HepG2 (cell line): ENCODE measurements around the gene ASPM.

Experiments used
- ARNT ChIP-seq: fragments of 450-650 bp; IDR thresholded peaks from 2 replicates; pipeline ENCODE4 v1.6.1; 2017
- CTCF ChIP-seq: sonication (generic); formaldehyde crosslinking; IDR thresholded peaks from 2 replicates; pipeline ENCODE4 v1.5.0; 2020; ENCODE audit warnings: mild to moderate bottlenecking, missing genetic modification reagents, moderate library complexity
- HHEX ChIP-seq: IDR thresholded peaks from 2 replicates; pipeline ENCODE4 v1.6.1; 2016; ENCODE audit warnings: control low read depth
- MAX ChIP-seq: IDR thresholded peaks from 2 replicates; pipeline ENCODE4 v1.6.1; 2012; ENCODE audit warnings: inconsistent platforms
- POLR2AphosphoS5 ChIP-seq: IDR thresholded peaks from 2 replicates; pipeline ENCODE4 v1.6.1; 2012; ENCODE audit warnings: low read depth, low read length
- RFX5 ChIP-seq: IDR thresholded peaks from 2 replicates; pipeline ENCODE4 v1.6.1; 2011; ENCODE audit warnings: low read depth, low read length, improper control_type of control experiment
- SUZ12 ChIP-seq: fragments of 150-350 bp; IDR thresholded peaks from 2 replicates; pipeline ENCODE4 v1.6.1; 2014; ENCODE audit warnings: low read depth, low read length
- ZNF816 ChIP-seq: sonication (generic); formaldehyde crosslinking; IDR thresholded peaks from 2 replicates; pipeline ENCODE4 v1.8.0; 2022; ENCODE audit warnings: missing genetic modification reagents, mild to moderate bottlenecking, borderline replicate concordance
- ZSCAN12 ChIP-seq: sonication (generic); formaldehyde crosslinking; IDR thresholded peaks from 2 replicates; pipeline ENCODE4 v1.9.0; 2021; ENCODE audit warnings: mild to moderate bottlenecking, missing genetic modification reagents

DNA sequence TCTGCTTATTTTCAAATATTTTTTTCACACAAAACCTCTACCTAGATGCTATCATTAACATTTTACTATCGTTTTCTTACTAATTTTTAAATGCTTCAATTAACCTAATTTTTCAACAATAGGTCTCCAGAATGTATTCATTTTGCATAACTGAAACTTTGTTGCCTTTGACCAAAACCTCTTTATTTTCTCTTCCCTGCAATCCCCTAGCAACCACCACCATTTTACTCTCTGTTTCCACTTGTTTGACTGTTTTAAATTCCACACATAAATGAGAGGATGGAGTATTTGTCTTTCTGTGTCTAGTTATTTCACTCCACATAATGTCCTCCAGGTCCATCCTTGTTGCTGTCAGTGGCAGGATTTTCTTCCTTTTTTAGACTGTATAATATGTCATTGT is 69.9 kb downstream of the ASPM start:
- TF ChIP-seq ARNT, result no peak
- no peak for TF ChIP-seq HHEX
- no peak for TF ChIP-seq ZSCAN12
- no peak for TF ChIP-seq RFX5
- TF ChIP-seq MAX, result no peak
- TF ChIP-seq POLR2AphosphoS5, result no peak
- no peak for TF ChIP-seq CTCF (CRISPR knock-in tag)
- TF ChIP-seq SUZ12, result no peak
- TF ChIP-seq ZNF816 (CRISPR knock-in tag), result no peak
